K562 (cell line): ENCODE measurements around the gene OR5H2. TPM values are rescaled to one million over a fixed set of nuclear protein-coding genes. Genes with fewer than 3 reads are reported as not detected.
A peak's percentile ranks its signal among the peaks of the same experiment; 100 is the strongest.

Experiments used
- ATAC-seq: fragments of 200-7000 bp; cut with Tn5 transposase; 3 replicates; pipeline ENCODE4 v1.9.1; 2020; ENCODE audit warnings: moderate library complexity
- BruUV-seq: library from RNA; stranded (reverse); fragments of 400-500 nt; replicated peaks from 2 replicates; lab custom pipeline; 2021; lab: Mats Ljungman, UMichigan
- CTCF ChIA-PET: fragments of 300-600 bp; formaldehyde crosslinking; extraction: SDS; loops from one replicate; lab custom pipeline; 2021; ENCODE audit warnings: low intra/inter-chr PET ratio; lab: Yijun Ruan, JAX
- POLR2A ChIA-PET: fragments of 300-600, 350-650 bp; sonication (Branson Sonifier 250); formaldehyde crosslinking; extraction: SDS; loops from one replicate; lab custom pipeline; 2021; ENCODE audit warnings: antibody characterized with exemption, inconsistent platforms; lab: Yijun Ruan, JAX
- DNase-seq, 4 experiments: peaks; one replicate each; pipeline versions ENCODE4 v3.0.0 to v3.0.0-alpha.2; 2011 to 2018; ENCODE audit warnings: low spot score in 3 of 4, mixed read lengths in 3 of 4; ENCODE audit errors: extremely low read depth in 1 of 4
- FAIRE-seq: peaks from 2 replicates; lab custom pipeline; 2011; peaks lifted over from hg19 to GRCh38; lab: Jason Lieb, UNC
- H2AFZ ChIP-seq: 2 replicates; pipeline ENCODE4 v1.6.0; 2011; ENCODE audit warnings: low read depth, low read length, control low read depth, inconsistent platforms
- H3K27ac ChIP-seq: fragments of 200-600 bp; 3 replicates; pipeline ENCODE4 v1.8.0; 2011; ENCODE audit warnings: low read depth, mild to moderate bottlenecking, control low read depth, inconsistent platforms, low read length, moderate library complexity, mixed read lengths; ENCODE audit errors: extremely low read depth
- H3K27me3 ChIP-seq, 2 experiments: fragments of 300-600 bp in 1 of 2; 2 replicates in 1 of 2; 3 replicates in 1 of 2; pipeline versions ENCODE4 v1.6.0 to v1.8.0; 2011; ENCODE audit warnings: inconsistent platforms in 2 of 2, low read length in 2 of 2, mild to moderate bottlenecking in 1 of 2, mixed read lengths in 1 of 2, moderate library complexity in 1 of 2; ENCODE audit not compliant: control insufficient read depth in 2 of 2, insufficient read depth in 2 of 2
- H3K36me3 ChIP-seq: fragments of 300-600 bp; 3 replicates; pipeline ENCODE4 v1.8.0; 2011; ENCODE audit warnings: mild to moderate bottlenecking, low read length, inconsistent platforms; ENCODE audit not compliant: control insufficient read depth, insufficient read depth
- H3K4me1 ChIP-seq, 2 experiments: fragments of 200-600 bp in 1 of 2; replicated peaks in 1 of 2; 2 replicates in 1 of 2; 3 replicates in 1 of 2; pipeline versions ENCODE4 v1.5.1 to v1.8.0; 2011; ENCODE audit warnings: inconsistent platforms in 2 of 2, low read length in 2 of 2, mild to moderate bottlenecking in 1 of 2, mixed read lengths in 1 of 2, moderate library complexity in 1 of 2; ENCODE audit not compliant: control insufficient read depth in 2 of 2, insufficient read depth in 2 of 2
- H3K4me2 ChIP-seq: 2 replicates; pipeline ENCODE4 v1.6.1; 2011; ENCODE audit warnings: low read length, control low read depth, inconsistent platforms, mixed read lengths; ENCODE audit not compliant: insufficient read depth
- H3K4me3 ChIP-seq: fragments of 200-600 bp; sonication (generic), shearing (Covaris generic); 2 replicates; pipeline ENCODE4 v1.5.1; 2016; ENCODE audit warnings: control low read depth, inconsistent platforms
- H3K79me2 ChIP-seq: fragments of 200-600 bp; 3 replicates; pipeline ENCODE4 v1.8.0; 2011; ENCODE audit warnings: low read length, inconsistent platforms; ENCODE audit not compliant: control insufficient read depth, insufficient read depth
- H3K9ac ChIP-seq, 2 experiments: 2 replicates each; pipeline versions ENCODE4 v1.6.0 to v1.6.1; 2011; ENCODE audit warnings: low read depth in 2 of 2, low read length in 2 of 2, control low read depth in 1 of 2, inconsistent platforms in 1 of 2, mild to moderate bottlenecking in 1 of 2, mixed read lengths in 1 of 2; ENCODE audit not compliant: insufficient read depth in 1 of 2
- H3K9me1 ChIP-seq: one replicate; pipeline ENCODE4 v1.6.0; 2011; ENCODE audit warnings: inconsistent platforms, mild to moderate bottlenecking, low read length, moderate library complexity; ENCODE audit not compliant: control insufficient read depth, insufficient read depth
- H3K9me3 ChIP-seq: replicated peaks from 2 replicates; pipeline ENCODE4 v1.5.1; 2011; ENCODE audit warnings: low read depth, low read length, inconsistent platforms; ENCODE audit not compliant: control insufficient read depth, insufficient read depth
- H4K20me1 ChIP-seq: replicated peaks from 2 replicates; pipeline ENCODE4 v1.6.1; 2011; ENCODE audit warnings: low read length, inconsistent platforms, mixed read lengths; ENCODE audit not compliant: control insufficient read depth, insufficient read depth
- ATF4 ChIP-seq: fragments of 450-650 bp; formaldehyde crosslinking; IDR thresholded peaks from 2 replicates; pipeline ENCODE4 v1.4.0; 2022; ENCODE audit warnings: mild to moderate bottlenecking, moderate library complexity
- BHLHE40 ChIP-seq: IDR thresholded peaks from 2 replicates; pipeline ENCODE4 v1.6.1; 2011; ENCODE audit warnings: low read length, improper control_type of control experiment
- BMI1 ChIP-seq: fragments of 150-350 bp; IDR thresholded peaks from 2 replicates; pipeline ENCODE4 v1.6.1; 2014; ENCODE audit warnings: low read length
- CBX2 ChIP-seq: fragments of 200-600 bp; sonication (generic); IDR thresholded peaks from one replicate; pipeline ENCODE4 v1.6.1; 2012; ENCODE audit warnings: mild to moderate bottlenecking, low read length, inconsistent platforms; ENCODE audit not compliant: insufficient read depth, poor library complexity, severe bottlenecking
- MXD1 ChIP-seq: fragments of 250-450 bp; sonication (Bioruptor Pico); IDR thresholded peaks from 2 replicates; pipeline ENCODE4 v1.8.0; 2021; ENCODE audit warnings: borderline replicate concordance, mild to moderate bottlenecking, moderate library complexity; ENCODE audit not compliant: poor library complexity, severe bottlenecking
- SMAD4 ChIP-seq: fragments of 250-450 bp; sonication (Bioruptor Pico); conservative IDR thresholded peaks from 2 replicates; pipeline ENCODE4 v1.8.0; 2021; ENCODE audit warnings: inconsistent platforms, mild to moderate bottlenecking, moderate library complexity
- TFAP4 ChIP-seq: sonication (generic); formaldehyde crosslinking; IDR thresholded peaks from 2 replicates; pipeline ENCODE4 v1.8.0; 2022; ENCODE audit warnings: missing genetic modification reagents, mild to moderate bottlenecking, moderate library complexity, borderline replicate concordance
- ZEB2 ChIP-seq: fragments of 450-650 bp; IDR thresholded peaks from 2 replicates; pipeline ENCODE4 v1.6.1; 2016
- ZFP30 ChIP-seq: fragments of 250-450 bp; sonication (Bioruptor Pico); IDR thresholded peaks from 2 replicates; pipeline ENCODE4 v1.8.0; 2022; ENCODE audit warnings: moderate library complexity, mild to moderate bottlenecking, inconsistent platforms, borderline replicate concordance
- ZFPM2 ChIP-seq: fragments of 250-450 bp; sonication (Bioruptor Pico); IDR thresholded peaks from 2 replicates; pipeline ENCODE4 v1.5.1; 2022; ENCODE audit warnings: mild to moderate bottlenecking
- ZKSCAN1 ChIP-seq: fragments of 150-350 bp; IDR thresholded peaks from 2 replicates; pipeline ENCODE4 v1.6.1; 2016; ENCODE audit warnings: low read depth, low read length
- WGBS: fragments of 100-300 bp; shearing (Covaris generic); methylation state at CpG from one replicate; pipeline ENCODE4 v1.1.6; 2016; ENCODE audit warnings: low coverage, mixed read lengths; ENCODE audit not compliant: insufficient coverage; ENCODE audit errors: missing lambda C conversion rate; 5-methylcytosine and 5-hydroxymethylcytosine counted together
- in situ Hi-C: fragments of 300-500 bp; cut with MboI; formaldehyde crosslinking; loops from 4 replicates; pipeline ENCODE4 v1.15.0; 2018; ENCODE audit warnings: inconsistent platforms, mixed read lengths
- intact Hi-C: fragments of 100-400 bp; cut with micrococcal nuclease; formaldehyde crosslinking; loops from 2 replicates; pipeline ENCODE4 v1.14.2; 2022
- polyA plus RNA-seq, 8 experiments: library from polyadenylated mRNA; depleted of rRNA in 4 of 8; stranded (reverse) in 5 of 8; unstranded in 3 of 8; fragments of >200 nt; fragmentation: Nextera tagmentation in 2 of 8; fragmentation: Illumina TruSeq in 1 of 8; extraction: Ambion mirVana in 2 of 8; extraction: Trizol in 1 of 8; gene quantifications; 2 replicates each; pipeline versions ENCODE4 v1.2.1 to v1.2.3, GENCODE V29; 2011 to 2014; ENCODE audit warnings: inconsistent platforms in 1 of 8, missing spikeins in 1 of 8
- total RNA-seq, 7 experiments: library from RNA; depleted of rRNA in 6 of 7; stranded (reverse); fragments of >200 nt in 6 of 7; fragmentation: Illumina TruSeq in 2 of 7; extraction: Trizol in 2 of 7; gene quantifications; 2 replicates each; pipeline versions ENCODE4 v1.2.1 to v1.2.3, GENCODE V29; 2011 to 2021; ENCODE audit warnings: low replicate concordance in 1 of 7

Gene OR5H2
- total and polyA plus RNA-seq, 9 of the 15 experiments (the other 6 are each of a cell fraction or from before 2014, with no cell fraction given) = not detected

- H3K9me3 ChIP-seq = no peaks in the 10 kb centered on the region
- ATAC-seq (no peak), DNase-seq (no peak), FAIRE-seq (no peak)
- TF ChIP-seq ZEB2 = no peak
- no peak for TF ChIP-seq MXD1 (CRISPR knock-in tag)
- no peak for TF ChIP-seq BHLHE40
- TF ChIP-seq BMI1 = no peak
- no TSS peak for BruUV-seq
- H3K27me3 ChIP-seq = no peaks in the 10 kb centered on the region
- no peak overlapping the region for H3K9ac ChIP-seq
- H4K20me1 ChIP-seq = no peaks in the 10 kb centered on the region
- H3K4me3 ChIP-seq = no peak overlapping the region
- intact Hi-C loops = no loop called here
- H2AFZ ChIP-seq = no peak overlapping the region
- no peaks in the 10 kb centered on the region for H3K9me1 ChIP-seq
- no peak overlapping the region for H3K4me2 ChIP-seq
- H3K27ac ChIP-seq = no peak overlapping the region
- CTCF ChIA-PET = no interaction called here
- H3K36me3 ChIP-seq = no peaks in the 10 kb centered on the region
- no peaks in the 10 kb centered on the region for H3K79me2 ChIP-seq
- H3K4me1 ChIP-seq = no peaks in the 10 kb centered on the region
- in situ Hi-C loops = loop anchor here (25.0 kb wide), 1 partner anchor 536 kb away; no protein-coding TSS in a partner anchor
- POLR2A ChIA-PET = no interaction called here
Observed at GRCh38 chr3:98323425-98323824, 41.1 kb downstream of the OR5H2 start.

GRCh38 chr3:98325055-98325454, 42.8 kb downstream of the OR5H2 start:
- peak in 1 of 4 experiments; percentile 0 for DNase-seq
- H3K9ac ChIP-seq = no peak overlapping the region
- no peaks in the 10 kb centered on the region for H3K27me3 ChIP-seq
- no peaks in the 10 kb centered on the region for H4K20me1 ChIP-seq
- intact Hi-C loops = no loop called here
- H3K9me1 ChIP-seq = no peaks in the 10 kb centered on the region
- no peak for FAIRE-seq
- ChIA-PET POLR2A (no interaction called here), CTCF (no interaction called here)
- H3K36me3 ChIP-seq = no peaks in the 10 kb centered on the region
- 0% methylated on average over 12 of the region's 12 CpGs for WGBS
- no TSS peak for BruUV-seq
- H3K4me2 ChIP-seq = no peak overlapping the region
- in situ Hi-C loops = no loop called here
- TF ChIP-seq ATF4 (CRISPR knock-in tag) (no peak), SMAD4 (no peak), ZKSCAN1 (no peak), ZFP30 (CRISPR knock-in tag) (no peak), TFAP4 (CRISPR knock-in tag) (no peak), ZFPM2 (CRISPR knock-in tag) (no peak), CBX2 (no peak)
- H3K27ac ChIP-seq = no peak overlapping the region
- no peak for ATAC-seq
- H3K4me1 ChIP-seq = no peaks in the 10 kb centered on the region
- H2AFZ ChIP-seq = no peak overlapping the region
- no peak overlapping the region for H3K4me3 ChIP-seq
- H3K9me3 ChIP-seq = no peaks in the 10 kb centered on the region
- no peaks in the 10 kb centered on the region for H3K79me2 ChIP-seq
